H9 (cell line): ENCODE data around the gene EDARADD. TPM values are rescaled to one million over a fixed set of nuclear protein-coding genes. Genes with fewer than 3 reads are reported as not detected.

Experiments used
- DNase-seq: peaks from one replicate; pipeline ENCODE4 v3.0.0-alpha.2; 2017
- H2AFZ ChIP-seq: one replicate; pipeline ENCODE4 v1.6.1; 2013; ENCODE audit warnings: mild to moderate bottlenecking, low read length, control low read depth, moderate library complexity
- H2AK5ac ChIP-seq: 2 replicates; pipeline ENCODE4 v1.6.1; 2013; ENCODE audit warnings: low read length, control low read depth, mixed read lengths; ENCODE audit not compliant: insufficient read length
- H2BK120ac ChIP-seq: one replicate; pipeline ENCODE4 v1.6.1; 2013; ENCODE audit warnings: low read depth, mild to moderate bottlenecking, low read length, control low read depth, inconsistent platforms; ENCODE audit not compliant: poor library complexity, severe bottlenecking
- H2BK12ac ChIP-seq: 2 replicates; pipeline ENCODE4 v1.6.1; 2013; ENCODE audit warnings: low read length, control low read depth, mixed read lengths, low read depth; ENCODE audit not compliant: insufficient read length
- H2BK15ac ChIP-seq: 2 replicates; pipeline ENCODE4 v1.6.1; 2013; ENCODE audit warnings: low read depth, low read length, control low read depth
- H2BK20ac ChIP-seq: one replicate; pipeline ENCODE4 v1.6.1; 2013; ENCODE audit warnings: low read depth, mild to moderate bottlenecking, low read length, control low read depth, inconsistent platforms; ENCODE audit not compliant: poor library complexity, severe bottlenecking
- H2BK5ac ChIP-seq: 2 replicates; pipeline ENCODE4 v1.6.1; 2013; ENCODE audit warnings: low read length, control low read depth, mixed read lengths; ENCODE audit not compliant: insufficient read length
- H3K14ac ChIP-seq: 2 replicates; pipeline ENCODE4 v1.6.1; 2013; ENCODE audit warnings: low read length, control low read depth; ENCODE audit not compliant: insufficient read depth
- H3K18ac ChIP-seq: 2 replicates; pipeline ENCODE4 v1.6.1; 2013; ENCODE audit warnings: low read depth, mild to moderate bottlenecking, mixed read lengths, low read length, control low read depth; ENCODE audit not compliant: insufficient read length
- H3K23ac ChIP-seq: 2 replicates; pipeline ENCODE4 v1.6.1; 2013; ENCODE audit warnings: low read length, control low read depth, mixed read lengths, low read depth; ENCODE audit not compliant: insufficient read length
- H3K23me2 ChIP-seq: 2 replicates; pipeline ENCODE4 v1.6.1; 2013; ENCODE audit warnings: low read depth, mild to moderate bottlenecking, mixed read lengths, low read length, control low read depth; ENCODE audit not compliant: insufficient read length, poor library complexity, severe bottlenecking
- H3K27ac ChIP-seq: 2 replicates; pipeline ENCODE4 v1.5.1; 2013; ENCODE audit warnings: low read length, control low read depth, mixed read lengths, low read depth; ENCODE audit not compliant: insufficient read length
- H3K27me3 ChIP-seq: 2 replicates; pipeline ENCODE4 v1.6.1; 2013; ENCODE audit warnings: low read length, control low read depth, inconsistent platforms; ENCODE audit not compliant: insufficient read depth
- H3K4ac ChIP-seq: 2 replicates; pipeline ENCODE4 v1.6.1; 2013; ENCODE audit warnings: low read depth, mild to moderate bottlenecking, control low read depth, inconsistent platforms, low read length, moderate library complexity
- H3K4me1 ChIP-seq: 2 replicates; pipeline ENCODE4 v1.6.1; 2013; ENCODE audit warnings: low read length, control low read depth, inconsistent platforms; ENCODE audit not compliant: insufficient read depth
- H3K4me2 ChIP-seq: 2 replicates; pipeline ENCODE4 v1.6.1; 2013; ENCODE audit warnings: low read length, control low read depth, mixed read lengths; ENCODE audit not compliant: insufficient read length, insufficient read depth
- H3K56ac ChIP-seq: 2 replicates; pipeline ENCODE4 v1.6.1; 2013; ENCODE audit warnings: low read depth, mild to moderate bottlenecking, mixed read lengths, low read length, control low read depth; ENCODE audit not compliant: insufficient read length
- H3K79me1 ChIP-seq: 2 replicates; pipeline ENCODE4 v1.6.1; 2013; ENCODE audit warnings: low read depth, mild to moderate bottlenecking, moderate library complexity, low read length, control low read depth, inconsistent platforms; ENCODE audit not compliant: insufficient read depth, poor library complexity, severe bottlenecking
- H3K79me2 ChIP-seq: 2 replicates; pipeline ENCODE4 v1.6.1; 2013; ENCODE audit warnings: low read length, control low read depth, inconsistent platforms; ENCODE audit not compliant: insufficient read depth
- H3K9ac ChIP-seq: 2 replicates; pipeline ENCODE4 v1.6.1; 2013; ENCODE audit warnings: low read length, control low read depth, mixed read lengths; ENCODE audit not compliant: insufficient read length; ENCODE audit errors: extremely low read depth
- H3K9me3 ChIP-seq: one replicate; pipeline ENCODE4 v1.6.1; 2013; ENCODE audit warnings: low read depth, low read length, inconsistent platforms; ENCODE audit not compliant: control insufficient read depth
- H3T11ph ChIP-seq: one replicate; pipeline ENCODE4 v1.6.1; 2013; ENCODE audit warnings: mild to moderate bottlenecking, low read length, control low read depth, inconsistent platforms
- H4K20me1 ChIP-seq: one replicate; pipeline ENCODE4 v1.6.1; 2013; ENCODE audit not compliant: control insufficient read depth, insufficient read length, insufficient read depth
- H4K5ac ChIP-seq: 2 replicates; pipeline ENCODE4 v1.6.1; 2013; ENCODE audit warnings: low read depth, mild to moderate bottlenecking, mixed read lengths, low read length, control low read depth; ENCODE audit not compliant: insufficient read length
- H4K8ac ChIP-seq: replicated peaks from 2 replicates; pipeline ENCODE4 v1.6.1; 2013; ENCODE audit warnings: low read length, control low read depth, mixed read lengths, low read depth; ENCODE audit not compliant: insufficient read length
- H4K91ac ChIP-seq: 2 replicates; pipeline ENCODE4 v1.6.1; 2013; ENCODE audit warnings: low read depth, mild to moderate bottlenecking, moderate library complexity, mixed read lengths, low read length, control low read depth; ENCODE audit not compliant: insufficient read length
- H3K27ac Mint-ChIP-seq, 3 experiments: 2 replicates in 2 of 3; 3 replicates in 1 of 3; pipeline ENCODE4 v1.8.0; 2020 to 2021; ENCODE audit warnings: mixed read lengths in 3 of 3, mild to moderate bottlenecking in 1 of 3, moderate library complexity in 1 of 3
- H3K27me3 Mint-ChIP-seq: 2 replicates; pipeline ENCODE4 v1.8.0; 2021; ENCODE audit warnings: low read depth, mild to moderate bottlenecking, moderate library complexity, mixed read lengths
- H3K36me3 Mint-ChIP-seq, 3 experiments: 2 replicates in 2 of 3; 3 replicates in 1 of 3; pipeline ENCODE4 v1.8.0; 2020 to 2021; ENCODE audit warnings: low read depth in 3 of 3, mixed read lengths in 3 of 3; ENCODE audit not compliant: insufficient read depth in 1 of 3
- H3K4me1 Mint-ChIP-seq, 2 experiments: 2 replicates each; pipeline ENCODE4 v1.8.0; 2020; ENCODE audit warnings: mixed read lengths in 2 of 2
- H3K4me3 Mint-ChIP-seq, 2 experiments: 2 replicates in 1 of 2; 3 replicates in 1 of 2; pipeline ENCODE4 v1.8.0; 2020 to 2021; ENCODE audit warnings: mild to moderate bottlenecking in 2 of 2, mixed read lengths in 2 of 2, moderate library complexity in 1 of 2
- H3K9me3 Mint-ChIP-seq, 2 experiments: 2 replicates in 1 of 2; 3 replicates in 1 of 2; pipeline ENCODE4 v1.8.0; 2020; ENCODE audit warnings: mild to moderate bottlenecking in 2 of 2, mixed read lengths in 2 of 2, moderate library complexity in 1 of 2
- CTCF ChIP-seq: fragments of 200-600 bp; sonication (generic); conservative IDR thresholded peaks from 3 replicates; pipeline ENCODE4 v1.8.0; 2021; ENCODE audit warnings: antibody characterized with exemption, mild to moderate bottlenecking
- WGBS: extraction: QIAGEN DNeasy Blood & Tissue Kit; methylation state at CpG from one replicate; pipeline ENCODE4 v1.1.7; 2013; ENCODE audit warnings: missing lambda C conversion rate, low lambda C conversion rate, mixed read lengths; ENCODE audit not compliant: insufficient read length; ENCODE audit errors: extremely low coverage; 5-methylcytosine and 5-hydroxymethylcytosine counted together
- total RNA-seq: library from RNA; stranded (reverse); gene quantifications from 2 replicates; pipeline ENCODE4 v1.2.1, GENCODE V29; 2021

EDARADD gene
- total RNA-seq, 1 experiment from 2014 or later: 3.8 TPM

- H3K79me1 ChIP-seq: no peaks in the 10 kb centered on the region
- no peak overlapping the region for H2BK120ac ChIP-seq
- no peak overlapping the region for H2AFZ ChIP-seq
- H3K56ac ChIP-seq: no peak overlapping the region
- no peak for TF ChIP-seq CTCF
- no peak overlapping the region for H4K8ac ChIP-seq
- DNase-seq: no peak
- peaks cover 18% of the 10 kb centered on the region for H3K27me3 Mint-ChIP-seq
- no peak overlapping the region for H3K23ac ChIP-seq
- no peak overlapping the region for H3K18ac ChIP-seq
- H2BK20ac ChIP-seq: no peak overlapping the region
- no peak overlapping the region for H3K9ac ChIP-seq
- H3K27ac ChIP-seq: no peak overlapping the region
- peak overlapping the region; percentile 83 to 86 for H3K4me3 Mint-ChIP-seq
- H3K23me2 ChIP-seq: peaks cover 13% of the 10 kb centered on the region
- no peaks in the 10 kb centered on the region for H3K9me3 Mint-ChIP-seq
- peak overlapping the region; percentile 84 for H3K4me2 ChIP-seq
- H3K4me1 Mint-ChIP-seq: peaks cover 5 to 10% of the 10 kb centered on the region in 2 experiments
- no peaks in the 10 kb centered on the region for H3K27me3 ChIP-seq
- no peak overlapping the region for H3T11ph ChIP-seq
- no peak overlapping the region for H2BK12ac ChIP-seq
- no peak overlapping the region for H2BK15ac ChIP-seq
- H3K27ac Mint-ChIP-seq: no peak overlapping the region
- no peak overlapping the region for H3K14ac ChIP-seq
- H3K4me1 ChIP-seq: no peaks in the 10 kb centered on the region
- no peak overlapping the region for H2BK5ac ChIP-seq
- no peak overlapping the region for H4K91ac ChIP-seq
- H4K5ac ChIP-seq: no peak overlapping the region
- H3K79me2 ChIP-seq: no peaks in the 10 kb centered on the region
- no peaks in the 10 kb centered on the region for H3K9me3 ChIP-seq
- H2AK5ac ChIP-seq: no peak overlapping the region
- no peak overlapping the region for H3K4ac ChIP-seq
- WGBS: 100% methylated on average over 1 of the region's 3 CpGs
- peaks cover 0 to 4% (median 0%) of the 10 kb centered on the region in 3 experiments; a peak in 1 of 7 replicates for H3K36me3 Mint-ChIP-seq
- H4K20me1 ChIP-seq: no peaks in the 10 kb centered on the region
Measured at GRCh38 chr1:236524895-236525184, 130.8 kb downstream of the EDARADD start.
